T-cell (primary cell): ENCODE data around the gene IGFL4. TPM values are rescaled to one million over a fixed set of nuclear protein-coding genes. Genes with fewer than 3 reads are reported as not detected.

ENCODE experiments used
- ATAC-seq, 4 experiments: fragments of 200-7000 bp in 3 of 4; fragments of 150-1000 bp in 1 of 4; cut with Tn5 transposase; replicated peaks in 1 of 4; 1 replicate in 3 of 4; 2 replicates in 1 of 4; pipeline ENCODE4 v1.10.0; 2021; ENCODE audit warnings: moderate library complexity in 3 of 4, mild to moderate bottlenecking in 2 of 4, moderate number of reproducible peaks in 1 of 4
- CTCF ChIA-PET, 2 donors: fragments of 300-600 bp; sonication (Branson Sonifier 250); formaldehyde crosslinking; loops; one replicate each; lab custom pipeline; 2022; ENCODE audit warnings: antibody characterized with exemption in 2 of 2; lab: Charles Lee
- POLR2A ChIA-PET, 2 donors: fragments of 300-600 bp; sonication (Branson Sonifier 250); formaldehyde crosslinking; loops; one replicate each; lab custom pipeline; 2022; ENCODE audit warnings: antibody characterized with exemption in 2 of 2; lab: Charles Lee
- DNase-seq, 35 experiments: peaks; one replicate each; pipeline versions ENCODE4 v3.0.0 to v3.0.0-alpha.2; 2013 to 2023
- H3K27ac ChIP-seq: one replicate; pipeline ENCODE4 v1.5.1; 2013; ENCODE audit warnings: low read length
- H3K27me3 ChIP-seq, 2 experiments: replicated peaks in 1 of 2; 1 replicate in 1 of 2; 2 replicates in 1 of 2; pipeline versions ENCODE4 v1.6.1 to v1.7.0; 2013; ENCODE audit warnings: low read length in 1 of 2, mixed read lengths in 1 of 2; ENCODE audit not compliant: control insufficient read depth in 2 of 2, insufficient read depth in 2 of 2; ENCODE audit errors: extremely low read depth in 1 of 2
- H3K36me3 ChIP-seq, 2 donors: 1 replicate in 1 of 2; 2 replicates in 1 of 2; pipeline versions ENCODE4 v1.6.1 to v1.7.0; 2013; ENCODE audit warnings: low read length in 1 of 2; ENCODE audit not compliant: control insufficient read depth in 2 of 2, insufficient read depth in 1 of 2; ENCODE audit errors: extremely low read depth in 1 of 2
- H3K4me1 ChIP-seq, 2 experiments: 1 replicate in 1 of 2; 2 replicates in 1 of 2; pipeline versions ENCODE4 v1.6.1 to v1.7.0; 2013; ENCODE audit warnings: low read length in 2 of 2, mixed read lengths in 1 of 2; ENCODE audit not compliant: insufficient read depth in 2 of 2, control insufficient read depth in 1 of 2; ENCODE audit errors: extremely low read depth in 1 of 2
- H3K4me3 ChIP-seq, 2 donors: 1 replicate in 1 of 2; 2 replicates in 1 of 2; pipeline versions ENCODE4 v1.5.1 to v1.7.0; 2013; ENCODE audit warnings: mild to moderate bottlenecking in 2 of 2, low read length in 1 of 2, moderate library complexity in 1 of 2; ENCODE audit not compliant: control insufficient read depth in 1 of 2; ENCODE audit errors: extremely low read depth in 1 of 2
- H3K9me3 ChIP-seq: 2 replicates; pipeline ENCODE4 v1.7.0; 2013
- H3K27ac Mint-ChIP-seq, 2 donors: one replicate each; pipeline ENCODE4 v1.8.0; 2020 to 2021; ENCODE audit warnings: mild to moderate bottlenecking in 2 of 2, mixed read lengths in 2 of 2
- H3K27me3 Mint-ChIP-seq, 2 donors: one replicate each; pipeline ENCODE4 v1.8.0; 2021 to 2022; ENCODE audit warnings: mixed read lengths in 2 of 2
- H3K36me3 Mint-ChIP-seq: one replicate; pipeline ENCODE4 v1.8.0; 2021; ENCODE audit warnings: mixed read lengths
- H3K4me1 Mint-ChIP-seq, 3 donors: one replicate each; pipeline ENCODE4 v1.8.0; 2020 to 2022; ENCODE audit warnings: mixed read lengths in 3 of 3, mild to moderate bottlenecking in 1 of 3
- H3K4me3 Mint-ChIP-seq, 3 donors: one replicate each; pipeline ENCODE4 v1.8.0; 2020 to 2022; ENCODE audit warnings: mild to moderate bottlenecking in 3 of 3, mixed read lengths in 3 of 3, moderate library complexity in 3 of 3
- H3K9me3 Mint-ChIP-seq, 3 donors: one replicate each; pipeline ENCODE4 v1.8.0; 2020 to 2022; ENCODE audit warnings: mixed read lengths in 3 of 3
- WGBS: methylation state at CpG from one replicate; pipeline ENCODE4 v1.1.5; 2013; ENCODE audit warnings: missing lambda C conversion rate; ENCODE audit not compliant: insufficient coverage; 5-methylcytosine and 5-hydroxymethylcytosine counted together
- total RNA-seq, 35 experiments: library from RNA in 6 of 35; stranded (reverse) in 6 of 35; fragments of 120-200 nt in 1 of 35; gene quantifications; one replicate each; pipeline versions ENCODE4 v1.2.1 to v1.2.4 and lab custom pipeline; 2013 to 2026

IGFL4 gene
- total RNA-seq, 5 donors from 2014 or later (not counting 1 experiment from before 2014, with no cell fraction given), result not detected

- no peak overlapping the region for H3K27ac ChIP-seq
- DNase-seq, result no peak
- H3K27me3 ChIP-seq, result peaks cover 0 to 11% of the 10 kb centered on the region in 2 experiments
- Mint-ChIP-seq H3K36me3 (no peaks in the 10 kb centered on the region), H3K27ac (no peak overlapping the region), H3K4me1 (no peaks in the 10 kb centered on the region), H3K4me3 (no peak overlapping the region), H3K9me3 (peaks cover 0 to 12% (median 3%) of the 10 kb centered on the region in 3 donors), H3K27me3 (peaks cover 51 to 54% of the 10 kb centered on the region in 2 donors)
- POLR2A ChIA-PET, result no interaction called here
- CTCF ChIA-PET, result no interaction called here
- ATAC-seq, result no peak
- no peaks in the 10 kb centered on the region for H3K4me1 ChIP-seq
- no peak overlapping the region for H3K4me3 ChIP-seq
- 58% methylated on average over 3 of the region's 4 CpGs for WGBS
- H3K9me3 ChIP-seq, result no peaks in the 10 kb centered on the region
- H3K36me3 ChIP-seq, result no peaks in the 10 kb centered on the region
Measured at GRCh38 chr19:46056536-46056935, 15.7 kb upstream of the IGFL4 start.

- no peak overlapping the region for H3K4me3 ChIP-seq
- DNase-seq, result no peak
- Mint-ChIP-seq H3K36me3 (no peaks in the 10 kb centered on the region), H3K9me3 (no peaks in the 10 kb centered on the region), H3K27me3 (peaks cover 51 to 74% of the 10 kb centered on the region in 2 donors), H3K27ac (no peak overlapping the region), H3K4me3 (no peak overlapping the region), H3K4me1 (no peaks in the 10 kb centered on the region)
- ATAC-seq, result no peak
- WGBS, result no CpG with 5 or more reads among the region's 4 CpGs
- H3K9me3 ChIP-seq, result no peaks in the 10 kb centered on the region
- peaks cover 0 to 15% of the 10 kb centered on the region in 2 experiments for H3K27me3 ChIP-seq
- H3K36me3 ChIP-seq, result no peaks in the 10 kb centered on the region
- ChIA-PET POLR2A (no interaction called here), CTCF (no interaction called here)
- H3K27ac ChIP-seq, result no peak overlapping the region
- no peaks in the 10 kb centered on the region for H3K4me1 ChIP-seq
Measured at GRCh38 chr19:46052896-46053295, 12.1 kb upstream of the IGFL4 start.

GRCh38 chr19:46049597-46049996, 8.8 kb upstream of the IGFL4 start:
- ChIA-PET CTCF (no interaction called here), POLR2A (no interaction called here)
- Histone ChIP-seq H3K36me3 (no peaks in the 10 kb centered on the region), H3K27me3 (peaks cover 0 to 16% of the 10 kb centered on the region in 2 experiments), H3K27ac (no peak overlapping the region), H3K4me3 (no peak overlapping the region), H3K9me3 (no peaks in the 10 kb centered on the region), H3K4me1 (no peaks in the 10 kb centered on the region)
- H3K4me1 Mint-ChIP-seq, result no peaks in the 10 kb centered on the region
- no peak for ATAC-seq
- no peaks in the 10 kb centered on the region for H3K36me3 Mint-ChIP-seq
- H3K9me3 Mint-ChIP-seq, result peaks cover 0 to 5% (median 0%) of the 10 kb centered on the region in 3 donors
- no peak for DNase-seq
- no peak overlapping the region for H3K27ac Mint-ChIP-seq
- H3K4me3 Mint-ChIP-seq, result no peak overlapping the region
- H3K27me3 Mint-ChIP-seq, result peaks cover 50 to 77% of the 10 kb centered on the region in 2 donors
- 58% methylated on average over 5 of the region's 7 CpGs for WGBS

DNA sequence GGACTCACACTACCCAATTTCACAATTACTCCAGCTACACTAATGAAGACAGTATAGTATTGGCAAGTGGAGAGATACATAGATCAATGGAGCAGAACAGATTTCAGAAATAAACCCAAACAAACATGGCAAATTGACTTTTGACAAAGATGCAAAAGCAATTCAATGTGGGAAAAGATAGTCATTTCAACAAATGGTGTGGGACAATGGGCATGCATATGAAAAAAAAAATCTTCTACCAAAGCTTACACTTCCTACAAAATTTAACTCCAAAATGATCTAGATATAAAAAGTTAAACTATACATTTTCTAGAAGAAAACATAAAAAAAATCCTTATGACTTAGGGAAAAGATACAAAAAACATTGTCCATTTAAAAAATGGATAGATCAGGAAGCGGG, 2.7 kb upstream of the IGFL4 start:
- H3K36me3 ChIP-seq, result no peaks in the 10 kb centered on the region
- Mint-ChIP-seq H3K27me3 (peaks cover 47 to 79% of the 10 kb centered on the region in 2 donors), H3K27ac (no peak overlapping the region), H3K4me3 (no peak overlapping the region), H3K36me3 (peaks cover 3% of the 10 kb centered on the region), H3K4me1 (no peaks in the 10 kb centered on the region), H3K9me3 (peaks cover 0 to 5% (median 0%) of the 10 kb centered on the region in 3 donors)
- ChIA-PET CTCF (no interaction called here), POLR2A (no interaction called here)
- no peak overlapping the region for H3K27ac ChIP-seq
- no CpG with 5 or more reads among the region's 1 CpG for WGBS
- no peak overlapping the region for H3K4me3 ChIP-seq
- peaks cover 5 to 38% of the 10 kb centered on the region in 2 experiments for H3K27me3 ChIP-seq
- DNase-seq (no peak), ATAC-seq (no peak)
- no peaks in the 10 kb centered on the region for H3K4me1 ChIP-seq
- no peaks in the 10 kb centered on the region for H3K9me3 ChIP-seq

DNA sequence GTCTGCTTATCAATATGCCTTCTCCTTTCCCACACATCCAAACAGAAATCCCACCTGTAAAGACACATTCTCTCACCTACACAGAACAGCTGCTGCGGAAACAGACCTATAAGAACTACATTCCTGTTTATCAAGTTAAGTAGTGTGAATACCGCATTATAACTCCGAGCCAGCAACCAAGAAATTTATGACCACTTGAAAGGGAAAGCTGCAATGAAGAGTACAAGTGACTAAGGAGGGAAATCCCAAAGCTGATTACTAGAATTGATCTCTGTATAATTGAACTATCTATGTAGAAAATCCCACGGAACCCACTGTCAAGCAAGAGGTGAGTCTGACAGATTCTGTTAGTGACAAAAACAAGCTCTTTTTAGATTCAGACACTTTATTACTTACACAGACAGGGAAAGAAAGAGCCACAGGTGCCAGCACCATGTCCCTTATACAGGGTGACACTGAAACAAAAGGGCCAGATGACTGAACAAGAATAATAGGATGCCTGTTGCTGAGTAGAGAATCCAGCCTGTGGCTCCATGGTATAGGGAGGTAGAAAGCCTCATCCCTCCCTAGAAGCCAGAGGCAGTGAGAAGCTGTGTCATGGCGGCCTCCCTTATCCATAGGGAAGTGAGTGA, 1.6 kb upstream of the IGFL4 start:
- Mint-ChIP-seq H3K36me3 (peaks cover 3% of the 10 kb centered on the region), H3K4me3 (no peak overlapping the region), H3K4me1 (no peaks in the 10 kb centered on the region), H3K27me3 (peaks cover 37 to 67% of the 10 kb centered on the region in 2 donors), H3K9me3 (peaks cover 0 to 5% (median 0%) of the 10 kb centered on the region in 3 donors), H3K27ac (no peak overlapping the region)
- ChIA-PET CTCF (interaction anchor here in 1 of 2 donors (1.0 kb wide), 1 partner anchor 9 kb away, joined by 4 read pairs; no protein-coding TSS in a partner anchor), POLR2A (no interaction called here)
- ATAC-seq, result no peak
- H3K4me1 ChIP-seq, result no peaks in the 10 kb centered on the region
- H3K27me3 ChIP-seq, result peaks cover 5 to 40% of the 10 kb centered on the region in 2 experiments
- no peaks in the 10 kb centered on the region for H3K36me3 ChIP-seq
- no peak overlapping the region for H3K4me3 ChIP-seq
- DNase-seq, result no peak
- H3K9me3 ChIP-seq, result no peaks in the 10 kb centered on the region
- WGBS, result no CpG with 5 or more reads among the region's 5 CpGs
- no peak overlapping the region for H3K27ac ChIP-seq

DNA sequence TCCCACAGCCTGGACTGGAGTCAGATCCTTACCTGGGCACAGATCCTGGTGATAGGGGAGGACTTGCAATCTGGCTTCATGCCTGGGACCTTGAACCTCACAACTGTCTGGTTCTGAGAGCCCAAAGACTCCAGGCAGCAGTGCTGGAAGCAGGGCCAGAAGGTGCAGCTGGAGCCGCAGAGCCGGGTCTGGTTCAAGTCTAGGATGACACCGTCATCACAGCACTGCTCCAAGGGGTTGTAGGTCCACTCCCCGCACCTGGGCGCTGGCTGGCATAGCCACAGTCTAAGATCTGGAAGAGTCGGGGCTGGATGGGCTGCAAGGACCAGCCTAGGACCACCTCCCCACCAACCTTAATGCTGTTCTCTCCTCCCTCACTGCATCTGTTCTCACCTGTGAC, 677 bp downstream of the IGFL4 start:
- H3K27me3 ChIP-seq, result peaks cover 5 to 47% of the 10 kb centered on the region in 2 experiments
- H3K27ac Mint-ChIP-seq, result no peak overlapping the region
- no peaks in the 10 kb centered on the region for H3K9me3 Mint-ChIP-seq
- no peaks in the 10 kb centered on the region for H3K9me3 ChIP-seq
- no peaks in the 10 kb centered on the region for H3K4me1 Mint-ChIP-seq
- ChIA-PET CTCF (no interaction called here), POLR2A (no interaction called here)
- H3K27ac ChIP-seq, result no peak overlapping the region
- H3K4me3 Mint-ChIP-seq, result no peak overlapping the region
- ATAC-seq, result no peak
- DNase-seq, result no peak
- H3K4me1 ChIP-seq, result no peaks in the 10 kb centered on the region
- peaks cover 28 to 67% of the 10 kb centered on the region in 2 donors for H3K27me3 Mint-ChIP-seq
- H3K36me3 Mint-ChIP-seq, result peaks cover 3% of the 10 kb centered on the region
- H3K4me3 ChIP-seq, result no peak overlapping the region
- no peaks in the 10 kb centered on the region for H3K36me3 ChIP-seq
- WGBS, result 90% methylated on average over 6 of the region's 6 CpGs
